Effector memory CD8-positive, alpha-beta T cell (primary cell): ENCODE results near the gene EFNB2.

Experiments used
- ATAC-seq: fragments of 150-1000 bp; cut with Tn5 transposase; replicated peaks from 2 replicates; pipeline ENCODE4 v1.10.0; 2021; ENCODE audit warnings: mild to moderate bottlenecking, moderate library complexity
- DNase-seq, 3 experiments: peaks; one replicate each; pipeline ENCODE4 v3.0.0; 2021
- H3K27ac Mint-ChIP-seq, 2 donors: one replicate each; pipeline ENCODE4 v1.8.0; 2022; ENCODE audit warnings: mild to moderate bottlenecking in 2 of 2, mixed read lengths in 2 of 2, moderate library complexity in 2 of 2
- H3K27me3 Mint-ChIP-seq, 2 donors: one replicate each; pipeline ENCODE4 v1.8.0; 2022; ENCODE audit warnings: mixed read lengths in 2 of 2
- H3K36me3 Mint-ChIP-seq: one replicate; pipeline ENCODE4 v1.8.0; 2022; ENCODE audit warnings: mild to moderate bottlenecking, moderate library complexity, mixed read lengths; ENCODE audit not compliant: insufficient read depth
- H3K4me1 Mint-ChIP-seq, 2 donors: one replicate each; pipeline ENCODE4 v1.8.0; 2022; ENCODE audit warnings: low read depth in 2 of 2, mixed read lengths in 2 of 2
- H3K4me3 Mint-ChIP-seq, 2 donors: one replicate each; pipeline ENCODE4 v1.8.0; 2022; ENCODE audit warnings: mild to moderate bottlenecking in 2 of 2, mixed read lengths in 2 of 2, moderate library complexity in 2 of 2
- H3K9me3 Mint-ChIP-seq, 2 donors: one replicate each; pipeline ENCODE4 v1.8.0; 2022; ENCODE audit warnings: mixed read lengths in 2 of 2

The EFNB2 gene

DNA sequence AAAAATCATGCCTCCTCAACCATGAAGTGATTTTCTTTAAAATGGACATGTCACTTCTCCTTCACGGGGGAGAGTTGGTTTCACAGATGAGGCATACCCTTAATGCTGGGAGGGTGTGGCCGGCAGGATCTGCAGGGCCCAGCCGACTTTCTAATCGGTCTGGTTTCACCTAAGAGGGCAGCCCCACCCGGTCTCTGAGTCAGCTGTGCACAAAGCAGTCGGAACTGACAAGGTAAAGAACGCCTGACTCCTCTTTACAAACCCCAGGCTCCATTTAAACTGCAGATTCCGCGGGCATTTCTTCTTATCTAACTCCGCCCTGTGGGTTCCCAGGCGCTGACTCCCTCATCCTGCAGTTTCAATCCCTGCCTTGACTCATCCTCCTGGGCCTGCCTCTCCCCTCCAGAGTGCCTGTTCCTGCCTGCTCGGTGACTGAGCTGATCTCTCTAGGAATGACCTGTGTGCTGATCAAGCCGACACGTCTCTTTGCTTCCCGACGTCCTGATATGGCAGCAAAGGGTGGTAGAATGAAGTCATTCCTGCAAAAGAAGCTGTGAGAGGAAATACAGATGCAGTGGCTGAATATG is 63.4 kb downstream of the EFNB2 start:
- H3K4me1 Mint-ChIP-seq, result peaks cover 0 to 3% of the 10 kb centered on the region in 2 donors
- H3K27me3 Mint-ChIP-seq, result peaks cover 13 to 54% of the 10 kb centered on the region in 2 donors
- ATAC-seq, result no peak
- H3K9me3 Mint-ChIP-seq, result no peaks in the 10 kb centered on the region
- no peak overlapping the region for H3K27ac Mint-ChIP-seq
- no peaks in the 10 kb centered on the region for H3K36me3 Mint-ChIP-seq
- DNase-seq, result no peak
- no peak overlapping the region for H3K4me3 Mint-ChIP-seq

DNA sequence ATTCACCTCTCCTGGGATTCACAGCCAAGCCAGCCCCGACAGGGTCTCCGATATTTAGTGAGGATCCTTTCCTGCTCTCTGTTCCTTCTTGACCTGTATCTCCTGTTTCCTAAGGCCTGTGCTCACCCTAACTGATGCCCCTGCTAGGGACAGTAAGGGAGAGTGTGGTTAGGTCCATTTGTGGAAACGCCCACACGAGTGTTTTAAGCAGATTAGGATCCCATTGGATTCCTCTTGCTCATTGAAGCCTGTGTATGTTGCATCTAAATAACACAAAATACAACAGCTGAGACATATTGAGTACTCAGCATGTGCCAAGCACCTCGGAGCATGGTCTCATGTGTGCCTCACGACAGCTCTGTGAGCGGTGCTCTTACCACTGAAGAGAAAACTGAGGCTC is 64.9 kb downstream of the EFNB2 start:
- no peak overlapping the region for H3K27ac Mint-ChIP-seq
- no peaks in the 10 kb centered on the region for H3K36me3 Mint-ChIP-seq
- no peak for ATAC-seq
- peaks cover 20 to 47% of the 10 kb centered on the region in 2 donors for H3K27me3 Mint-ChIP-seq
- H3K4me3 Mint-ChIP-seq, result no peak overlapping the region
- DNase-seq, result no peak
- H3K4me1 Mint-ChIP-seq, result peaks cover 0 to 3% of the 10 kb centered on the region in 2 donors
- H3K9me3 Mint-ChIP-seq, result no peaks in the 10 kb centered on the region

GRCh38 chr13:106468744-106469590 is 66.5 kb downstream of the EFNB2 start:
- peaks cover 0 to 2% of the 10 kb centered on the region in 2 donors for H3K9me3 Mint-ChIP-seq
- peaks cover 12 to 47% of the 10 kb centered on the region in 2 donors for H3K27me3 Mint-ChIP-seq
- DNase-seq, result no peak
- H3K27ac Mint-ChIP-seq, result no peak overlapping the region
- H3K36me3 Mint-ChIP-seq, result no peaks in the 10 kb centered on the region
- peaks cover 0 to 3% of the 10 kb centered on the region in 2 donors for H3K4me1 Mint-ChIP-seq
- no peak for ATAC-seq
- H3K4me3 Mint-ChIP-seq, result no peak overlapping the region

- DNase-seq (no peak), ATAC-seq (no peak)
- peaks cover 0 to 2% of the 10 kb centered on the region in 2 donors for H3K9me3 Mint-ChIP-seq
- peaks cover 0 to 3% of the 10 kb centered on the region in 2 donors for H3K4me1 Mint-ChIP-seq
- H3K36me3 Mint-ChIP-seq, result no peaks in the 10 kb centered on the region
- no peak overlapping the region for H3K4me3 Mint-ChIP-seq
- peaks cover 12 to 46% of the 10 kb centered on the region in 2 donors for H3K27me3 Mint-ChIP-seq
- H3K27ac Mint-ChIP-seq, result no peak overlapping the region
These were observed 67.3 kb downstream of the EFNB2 start for GRCh38 chr13:106468207-106468606.

- Mint-ChIP-seq H3K4me1 (peaks cover 0 to 3% of the 10 kb centered on the region in 2 donors), H3K27me3 (peaks cover 12 to 39% of the 10 kb centered on the region in 2 donors), H3K27ac (no peak overlapping the region), H3K9me3 (peaks cover 0 to 2% of the 10 kb centered on the region in 2 donors), H3K4me3 (no peak overlapping the region), H3K36me3 (no peaks in the 10 kb centered on the region)
- no peak for ATAC-seq
- DNase-seq, result no peak
These were observed 67.9 kb downstream of the EFNB2 start for GRCh38 chr13:106467427-106468122.

DNA sequence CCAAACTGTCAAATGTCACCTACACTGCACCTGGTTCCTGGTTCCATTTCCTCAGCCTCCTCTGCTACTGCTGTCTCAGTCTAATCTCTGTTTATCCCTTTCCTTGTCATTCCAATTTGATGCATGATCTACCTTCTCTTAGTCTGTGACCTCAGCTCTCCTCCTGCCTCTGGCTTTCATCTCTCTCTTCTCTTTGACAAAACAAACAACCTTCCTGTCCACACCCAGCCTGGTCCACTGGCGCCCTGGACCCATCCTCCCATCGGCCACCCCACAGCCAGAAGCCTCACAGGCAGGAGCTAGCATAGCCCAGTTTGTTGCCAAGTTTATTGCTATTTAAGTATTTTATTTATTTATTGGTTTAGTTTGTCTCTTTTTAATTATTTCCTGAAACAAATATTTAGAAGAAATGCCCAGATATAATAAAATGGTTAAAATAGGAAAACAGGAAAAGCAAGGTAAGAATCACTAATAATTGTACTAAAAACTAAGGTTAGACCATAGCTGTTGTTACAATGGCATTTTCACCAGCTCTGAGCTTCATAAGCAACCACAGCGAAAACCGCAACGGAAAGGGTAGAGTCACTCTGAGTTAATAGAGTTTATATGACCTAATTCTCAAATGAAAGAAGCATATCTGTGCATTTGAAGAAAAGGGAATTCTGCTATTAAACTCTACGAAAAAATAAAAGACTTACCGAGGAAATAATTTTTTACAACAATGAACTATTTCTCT is 68.6 kb downstream of the EFNB2 start:
- Mint-ChIP-seq H3K27ac (no peak overlapping the region), H3K4me1 (no peaks in the 10 kb centered on the region), H3K36me3 (no peaks in the 10 kb centered on the region), H3K27me3 (peaks cover 12 to 35% of the 10 kb centered on the region in 2 donors), H3K4me3 (no peak overlapping the region), H3K9me3 (peaks cover 0 to 2% of the 10 kb centered on the region in 2 donors)
- ATAC-seq, result no peak
- DNase-seq, result no peak

GRCh38 chr13:106464076-106464475 is 71.4 kb downstream of the EFNB2 start:
- DNase-seq (no peak), ATAC-seq (no peak)
- no peak overlapping the region for H3K27ac Mint-ChIP-seq
- H3K27me3 Mint-ChIP-seq, result peaks cover 8 to 30% of the 10 kb centered on the region in 2 donors
- H3K9me3 Mint-ChIP-seq, result peaks cover 0 to 3% of the 10 kb centered on the region in 2 donors
- H3K4me3 Mint-ChIP-seq, result no peak overlapping the region
- no peaks in the 10 kb centered on the region for H3K36me3 Mint-ChIP-seq
- H3K4me1 Mint-ChIP-seq, result no peaks in the 10 kb centered on the region

GRCh38 chr13:106462710-106463109 is 72.8 kb downstream of the EFNB2 start:
- no peak for ATAC-seq
- peaks cover 16 to 32% of the 10 kb centered on the region in 2 donors for H3K27me3 Mint-ChIP-seq

GRCh38 chr13:106455777-106456176 is 79.7 kb downstream of the EFNB2 start:
- DNase-seq (no peak), ATAC-seq (no peak)
- peaks cover 0 to 2% of the 10 kb centered on the region in 2 donors for H3K9me3 Mint-ChIP-seq
- no peak overlapping the region for H3K27ac Mint-ChIP-seq
- no peak overlapping the region for H3K4me3 Mint-ChIP-seq
- no peaks in the 10 kb centered on the region for H3K4me1 Mint-ChIP-seq
- peaks cover 32 to 48% of the 10 kb centered on the region in 2 donors for H3K27me3 Mint-ChIP-seq
- H3K36me3 Mint-ChIP-seq, result no peaks in the 10 kb centered on the region

More at GRCh38 chr13:106462710-106463109, 72.8 kb downstream of the EFNB2 start:
- Mint-ChIP-seq H3K4me1 (no peaks in the 10 kb centered on the region), H3K27ac (no peak overlapping the region), H3K4me3 (no peak overlapping the region), H3K36me3 (no peaks in the 10 kb centered on the region), H3K9me3 (peaks cover 0 to 3% of the 10 kb centered on the region in 2 donors)
- DNase-seq, result no peak

DNA sequence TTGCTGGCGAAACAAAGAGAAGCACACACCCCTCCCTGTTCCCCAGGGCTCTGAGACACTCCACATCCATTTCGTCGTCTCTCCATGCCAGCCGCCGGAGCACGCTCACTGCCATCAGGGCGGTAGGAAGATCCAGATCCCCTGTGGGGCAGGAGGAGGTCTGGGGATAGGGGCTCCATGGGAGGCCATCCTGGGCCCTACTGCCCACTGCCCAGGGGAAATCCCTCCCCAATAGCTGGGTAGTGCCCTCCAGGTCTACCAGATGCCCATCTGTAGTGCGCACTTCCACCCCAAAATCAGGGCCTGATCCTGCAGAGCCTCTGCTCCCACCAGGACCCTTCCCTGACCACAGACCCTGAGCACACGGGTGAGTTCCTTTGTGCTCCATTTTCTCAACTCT is 80.3 kb downstream of the EFNB2 start:
- no peak for DNase-seq
- Mint-ChIP-seq H3K36me3 (no peaks in the 10 kb centered on the region), H3K27ac (no peak overlapping the region), H3K27me3 (peaks cover 32 to 44% of the 10 kb centered on the region in 2 donors), H3K4me3 (no peak overlapping the region), H3K4me1 (no peaks in the 10 kb centered on the region), H3K9me3 (peaks cover 0 to 2% of the 10 kb centered on the region in 2 donors)
- no peak for ATAC-seq

DNA sequence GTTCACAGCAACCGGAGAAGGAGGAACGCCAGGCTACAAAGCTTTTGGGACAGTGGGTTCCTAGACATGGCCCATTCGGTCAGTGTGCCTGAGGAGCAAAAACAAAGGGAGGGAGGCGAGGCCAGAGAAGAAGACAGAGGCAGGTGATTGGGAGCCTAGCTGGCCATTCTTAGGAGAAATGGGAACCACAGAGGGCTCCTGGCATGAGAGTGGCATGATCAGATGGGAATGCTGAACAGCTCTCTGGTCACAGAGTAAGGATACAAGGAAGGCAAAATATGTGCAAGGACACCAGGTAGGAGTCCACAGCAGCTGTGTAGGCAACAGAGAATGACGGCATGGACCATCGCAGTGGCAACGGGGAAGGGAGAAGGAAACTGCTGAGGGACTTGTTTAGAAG is 82.4 kb downstream of the EFNB2 start:
- Mint-ChIP-seq H3K4me1 (no peaks in the 10 kb centered on the region), H3K4me3 (no peak overlapping the region), H3K27me3 (peaks cover 32 to 42% of the 10 kb centered on the region in 2 donors), H3K27ac (no peak overlapping the region), H3K9me3 (peaks cover 0 to 2% of the 10 kb centered on the region in 2 donors), H3K36me3 (no peaks in the 10 kb centered on the region)
- DNase-seq (no peak), ATAC-seq (no peak)

DNA sequence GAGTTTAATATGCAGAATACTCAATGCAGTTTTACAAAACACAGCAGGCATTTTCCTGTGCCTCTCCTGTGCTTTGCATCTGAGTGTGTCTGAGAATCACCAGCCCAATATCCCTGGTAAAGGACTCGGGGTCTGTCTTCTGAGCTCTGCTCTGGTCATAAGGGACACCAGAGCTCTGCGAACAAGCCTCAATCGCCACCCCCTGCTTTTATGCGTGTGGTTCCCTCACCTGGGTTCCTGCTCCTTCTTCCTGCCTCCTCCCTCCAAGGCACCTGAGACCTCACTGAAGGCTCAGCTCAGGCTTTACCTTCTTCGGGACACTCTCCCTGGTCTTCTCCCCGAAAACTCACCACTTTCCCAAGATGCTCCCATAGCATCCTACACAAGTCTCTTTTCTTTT is 84.5 kb downstream of the EFNB2 start:
- no peak for DNase-seq
- peaks cover 0 to 2% of the 10 kb centered on the region in 2 donors for H3K9me3 Mint-ChIP-seq
- H3K27ac Mint-ChIP-seq, result no peak overlapping the region
- ATAC-seq, result no peak
- no peak overlapping the region for H3K4me3 Mint-ChIP-seq
- no peaks in the 10 kb centered on the region for H3K36me3 Mint-ChIP-seq
- no peaks in the 10 kb centered on the region for H3K4me1 Mint-ChIP-seq
- H3K27me3 Mint-ChIP-seq, result peaks cover 37 to 46% of the 10 kb centered on the region in 2 donors

DNA sequence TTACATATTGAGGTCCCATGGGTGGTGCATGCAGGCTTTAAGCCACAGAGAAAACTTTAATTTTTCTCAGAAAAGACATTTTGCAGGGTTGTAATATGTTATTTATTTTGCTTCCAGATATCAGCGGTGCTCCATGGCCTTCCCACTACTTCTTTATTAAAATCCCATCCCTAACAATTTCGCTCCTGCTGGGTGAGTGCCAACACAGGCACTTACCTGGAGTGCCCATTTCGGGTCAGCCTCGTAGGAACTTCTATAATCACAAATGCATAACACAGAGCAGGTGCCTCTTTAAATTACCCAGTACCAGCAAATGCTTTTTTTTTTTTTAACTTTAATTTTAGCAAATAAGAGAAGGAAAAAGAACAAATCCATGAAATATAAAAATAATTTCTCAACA is 86.4 kb downstream of the EFNB2 start:
- H3K27ac Mint-ChIP-seq, result no peak overlapping the region
- ATAC-seq, result no peak
- no peak overlapping the region for H3K4me3 Mint-ChIP-seq
- H3K36me3 Mint-ChIP-seq, result no peaks in the 10 kb centered on the region
- no peak for DNase-seq
- H3K27me3 Mint-ChIP-seq, result peaks cover 34 to 56% of the 10 kb centered on the region in 2 donors
- H3K4me1 Mint-ChIP-seq, result no peaks in the 10 kb centered on the region
- H3K9me3 Mint-ChIP-seq, result peaks cover 0 to 2% of the 10 kb centered on the region in 2 donors
